ENCODE measurements around the gene PRKCB.
"Not testable (repeated sequence)": the region's sequence is repeated elsewhere in the genome, so short reads cannot be mapped to it uniquely, and the experiment has no call there.

Gene PRKCB

GRCh38 chr16:24108090-24108489 is 272.3 kb downstream of the PRKCB start:
- not testable (repeated sequence) for DNase-seq

DNA sequence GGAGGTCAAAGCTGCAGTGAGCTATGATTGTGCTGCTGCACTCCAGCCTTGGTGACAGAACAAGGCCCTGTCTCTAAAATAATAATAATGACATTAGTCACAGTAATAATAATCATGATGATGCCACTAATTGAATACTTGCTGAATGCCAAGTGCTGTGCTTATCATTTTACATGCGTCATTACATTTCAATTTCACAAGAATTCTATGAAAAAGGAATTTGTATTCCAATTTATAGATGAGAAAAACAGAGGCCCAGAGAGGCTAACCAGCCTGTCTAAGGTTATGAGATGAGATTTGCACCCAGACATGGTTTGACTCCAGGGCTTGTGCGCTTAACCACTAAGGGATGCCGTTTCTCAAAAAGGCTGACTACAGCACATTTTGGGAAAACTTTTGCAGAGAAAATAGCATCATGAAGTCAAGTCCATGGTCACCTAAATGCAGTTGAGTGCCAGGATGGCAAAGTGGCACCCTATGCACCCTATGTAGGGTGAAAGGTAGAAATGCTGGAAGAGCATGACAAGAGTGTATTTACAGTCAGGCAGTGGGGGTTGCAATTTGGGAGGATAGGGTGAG is 276.0 kb downstream of the PRKCB start:
- DNase-seq = no peak

DNA sequence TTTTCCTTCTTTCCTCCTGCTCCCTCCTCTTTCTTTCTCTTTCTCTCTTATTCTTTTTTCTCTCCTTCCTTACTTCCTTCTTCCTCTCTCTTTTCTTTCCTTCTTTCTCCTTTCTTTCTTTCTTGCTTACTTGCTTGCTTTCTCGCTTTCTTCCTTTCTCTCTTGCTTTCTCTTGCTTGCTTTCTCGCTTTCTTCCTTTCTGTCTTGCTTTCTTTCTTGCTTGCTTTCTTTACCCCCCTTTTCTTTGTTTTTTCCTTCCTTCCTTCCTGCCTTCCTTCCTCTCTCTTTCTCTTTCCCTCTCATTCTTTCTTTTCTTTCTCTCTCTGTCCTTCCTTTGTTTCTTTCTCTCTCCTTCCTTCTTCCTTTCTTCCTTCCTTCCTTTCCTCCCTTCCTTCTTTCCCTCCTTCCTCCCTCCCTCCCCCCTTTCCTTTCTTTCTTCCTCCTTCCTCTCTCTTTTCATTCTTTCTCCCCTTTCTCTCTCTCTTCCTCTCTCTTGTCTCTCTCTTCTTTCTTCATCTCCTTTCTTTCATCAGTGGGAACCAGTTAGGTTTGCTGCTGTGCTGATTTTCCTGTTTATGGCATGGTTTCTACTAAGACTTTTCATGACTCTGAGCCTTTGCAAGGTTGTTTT is 277.4 kb downstream of the PRKCB start:
- DNase-seq = no peak

- DNase-seq = no peak
Observed at GRCh38 chr16:24114876-24115275, 279.1 kb downstream of the PRKCB start.

- no peak for DNase-seq
Observed at GRCh38 chr16:24116046-24116776, 280.4 kb downstream of the PRKCB start.

GRCh38 chr16:24116989-24117388 is 281.2 kb downstream of the PRKCB start:
- no peak for DNase-seq

DNA sequence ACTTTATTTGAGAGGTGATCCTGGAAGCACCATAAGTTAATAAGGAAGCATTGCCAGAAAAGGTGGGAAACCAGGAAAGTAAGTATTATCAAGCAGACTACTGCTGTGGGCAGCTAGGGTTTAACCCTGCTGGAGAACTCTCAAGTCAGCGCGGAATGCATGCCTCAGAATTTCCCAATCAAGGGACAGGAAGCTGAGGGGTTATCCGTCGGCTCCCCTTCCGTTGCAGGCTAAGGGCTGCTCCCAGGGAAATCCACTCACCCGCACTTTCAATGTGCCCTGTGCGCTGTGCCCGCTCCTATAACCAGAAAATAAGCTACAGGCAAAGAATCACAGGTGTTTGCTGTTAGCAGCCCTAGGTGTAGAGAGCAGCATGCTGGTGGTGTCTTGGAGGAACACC is 281.9 kb downstream of the PRKCB start:
- DNase-seq = no peak

DNA sequence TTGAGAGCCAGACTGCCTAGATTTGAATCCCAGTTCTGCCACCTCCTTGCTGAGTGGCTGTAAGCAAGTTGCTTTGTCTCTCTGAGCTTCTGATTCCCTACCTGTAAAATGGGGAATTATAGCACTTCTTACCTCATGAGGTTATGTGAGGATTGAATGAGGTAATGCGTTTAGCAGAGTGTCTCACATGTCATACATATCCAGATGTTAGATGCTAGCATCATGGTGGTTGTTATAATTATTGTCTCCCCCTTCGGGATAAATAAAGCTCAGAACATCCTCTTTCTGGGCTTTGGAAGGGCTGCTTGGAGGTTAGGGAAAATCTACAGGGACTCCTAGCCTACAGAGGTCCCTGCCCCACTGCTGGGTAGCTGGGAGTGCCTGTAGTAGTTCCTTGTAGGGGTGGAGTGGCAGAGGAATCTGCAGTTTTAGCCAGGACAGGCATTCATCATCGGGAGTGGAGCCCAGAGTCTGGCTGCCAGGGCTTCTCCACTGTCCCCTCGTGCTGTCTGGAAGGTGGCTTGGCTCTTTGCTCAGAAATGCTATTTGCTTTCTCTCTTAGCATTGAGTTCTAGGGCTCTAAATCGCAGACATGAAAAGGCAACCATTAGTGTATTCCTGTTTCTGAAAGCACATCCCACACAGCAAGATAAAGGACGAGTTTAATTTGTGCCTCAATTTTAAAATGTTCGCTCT is 282.5 kb downstream of the PRKCB start:
- no peak for DNase-seq

- DNase-seq = no peak
Observed at GRCh38 chr16:24119807-24120206, 284.0 kb downstream of the PRKCB start.

- no peak for DNase-seq
Observed at GRCh38 chr16:24123275-24123674, 287.5 kb downstream of the PRKCB start.

GRCh38 chr16:24124291-24124690 is 288.5 kb downstream of the PRKCB start:
- DNase-seq = no peak

GRCh38 chr16:24125214-24125613 is 289.4 kb downstream of the PRKCB start:
- no peak for DNase-seq

DNA sequence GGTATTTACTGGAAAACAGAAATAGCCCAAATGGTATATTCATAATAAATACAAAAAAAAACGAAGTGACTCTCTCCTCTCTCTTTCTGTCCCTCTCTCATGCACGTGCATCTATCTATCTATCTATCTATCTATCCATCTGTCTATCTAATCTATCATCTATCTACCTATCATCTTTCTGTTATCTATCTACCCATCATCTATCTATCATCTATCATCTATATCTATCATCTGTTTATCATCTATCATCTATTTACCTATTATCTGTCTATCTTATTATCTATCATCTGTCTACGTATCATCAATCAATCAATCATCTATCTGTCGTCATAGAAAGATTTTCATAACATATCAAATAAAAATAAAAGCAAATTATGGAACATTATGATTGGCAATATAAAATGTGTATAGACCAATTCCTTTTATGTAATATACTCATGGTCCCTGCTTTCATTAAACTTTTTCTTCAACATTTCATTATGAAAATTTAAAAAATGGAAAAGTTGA is 293.7 kb downstream of the PRKCB start:
- DNase-seq = no peak

GRCh38 chr16:24130494-24131085 is 294.8 kb downstream of the PRKCB start:
- DNase-seq = no peak

- DNase-seq = no peak
Observed at GRCh38 chr16:24131294-24131693, 295.5 kb downstream of the PRKCB start.

GRCh38 chr16:24132048-24132796 is 296.4 kb downstream of the PRKCB start:
- DNase-seq = no peak

GRCh38 chr16:24132797-24133155 is 297.0 kb downstream of the PRKCB start:
- DNase-seq = no peak

DNA sequence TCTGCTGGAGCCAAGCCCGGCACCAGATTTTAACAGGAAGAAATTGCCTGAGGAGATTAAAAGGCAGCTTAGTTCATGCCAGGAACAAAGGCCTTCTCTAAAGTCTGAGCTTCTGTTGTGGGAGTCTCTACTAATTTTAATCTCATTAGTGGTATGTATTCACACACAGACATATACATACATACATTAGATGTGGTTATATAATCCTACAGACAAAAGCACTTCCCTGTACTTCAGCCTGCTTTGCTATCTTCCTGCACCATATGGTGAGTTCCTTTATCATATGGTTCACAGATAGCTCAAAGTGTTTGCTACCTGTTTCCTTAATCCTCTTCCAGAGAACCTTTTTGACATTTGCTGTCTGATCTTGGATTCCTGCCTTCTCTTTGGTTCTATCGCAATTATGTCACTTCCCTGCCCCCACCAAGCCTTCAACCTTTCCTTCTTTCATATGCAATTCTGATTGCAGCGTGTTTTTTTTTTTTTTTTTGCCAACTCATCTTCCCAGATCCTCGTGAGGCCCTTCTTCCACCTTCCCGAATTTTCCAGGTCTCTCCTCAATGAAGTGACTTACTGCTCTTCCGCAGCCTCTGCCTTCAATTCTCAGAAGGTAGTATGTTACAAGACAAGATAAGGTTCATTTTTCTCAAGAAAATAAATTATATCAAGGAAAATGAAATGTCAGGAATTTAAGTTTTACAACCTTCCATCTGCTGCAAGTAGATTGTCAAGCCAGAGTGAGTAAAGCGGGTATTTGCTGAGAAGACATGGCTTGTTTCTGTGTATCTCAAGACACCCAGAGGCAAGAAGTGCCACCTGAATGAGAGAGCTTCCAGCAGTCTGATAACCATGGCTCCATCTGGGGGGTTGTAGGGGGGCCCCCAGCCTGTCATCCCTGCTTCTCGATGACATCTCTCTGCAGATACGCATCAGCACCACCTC is 300.1 kb downstream of the PRKCB start:
- DNase-seq = no peak

GRCh38 chr16:24138024-24138423 is 302.2 kb downstream of the PRKCB start:
- DNase-seq = no peak

DNA sequence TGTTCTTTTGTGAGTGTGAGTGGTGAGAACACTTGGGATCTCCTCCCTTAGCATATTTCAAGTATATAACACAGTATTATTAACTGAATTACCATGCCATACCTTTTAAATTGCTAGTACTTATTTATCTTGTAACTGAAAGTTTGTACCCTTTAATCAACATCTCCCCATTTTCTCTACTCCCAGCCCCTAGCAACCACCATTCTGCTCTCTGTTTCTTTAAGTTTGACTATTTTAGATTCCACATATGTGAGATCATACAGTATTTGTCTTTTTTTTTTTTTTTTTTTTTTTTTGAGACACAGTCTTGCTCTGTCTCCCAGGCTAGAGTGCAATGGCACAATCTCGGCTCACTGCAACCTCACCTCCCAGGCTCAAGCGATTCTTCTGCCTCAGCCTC is 302.8 kb downstream of the PRKCB start:
- no peak for DNase-seq

DNA sequence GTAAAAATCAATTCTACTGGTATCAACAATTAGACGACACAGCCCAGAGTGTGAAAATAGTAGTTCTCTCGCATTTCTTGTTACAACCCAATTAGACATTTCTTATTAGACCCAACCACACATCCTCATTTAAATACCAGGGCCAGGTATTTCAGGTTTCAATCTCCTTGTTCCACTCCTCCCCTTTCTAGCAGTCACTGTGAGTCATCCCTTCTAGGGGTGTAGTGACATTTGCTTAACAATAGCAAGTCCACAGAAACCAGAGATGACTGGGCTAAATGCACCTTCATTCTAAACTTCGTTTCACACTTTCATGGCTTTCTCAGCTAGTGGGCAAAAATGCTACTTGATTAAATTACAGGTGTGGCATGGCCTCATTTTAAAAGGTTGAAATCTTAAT is 303.5 kb downstream of the PRKCB start:
- DNase-seq = no peak

Measured in activated CD4-positive, CD25-positive, alpha-beta regulatory T cell treated with anti-CD3 and anti-CD28 coated beads, Interleukin-2, amount 50 U/mL, for 72 hours (primary cell).